NCI-H1436 (cell line): ENCODE data around the gene SPPL2C.
A peak's percentile ranks its signal among the peaks of the same experiment; 100 is the strongest.

Source experiments
- DNase-seq: peaks from one replicate; lab custom pipeline; 2025; lab: John Stamatoyannopoulos, UW

Gene SPPL2C

DNA sequence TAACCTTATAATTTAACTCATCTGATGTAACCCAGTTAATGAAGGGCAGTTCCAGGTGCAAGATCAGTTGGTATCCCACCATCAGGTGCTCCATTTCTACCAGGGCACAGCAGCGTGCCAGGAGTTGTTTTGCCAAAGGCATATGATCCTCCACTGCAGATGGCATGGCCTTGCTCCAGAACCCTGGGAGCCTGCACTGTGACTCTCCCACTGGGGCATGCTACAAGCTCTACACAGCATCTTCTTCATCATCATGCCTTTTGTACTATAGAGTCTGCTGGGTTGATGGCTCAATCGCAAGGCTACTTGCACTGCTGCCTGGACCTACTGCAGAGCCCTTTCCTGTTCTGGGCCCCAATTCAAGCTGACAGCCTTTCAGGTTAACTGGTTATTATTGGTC lies 38.4 kb downstream of the SPPL2C start:
- no peak for DNase-seq

DNA sequence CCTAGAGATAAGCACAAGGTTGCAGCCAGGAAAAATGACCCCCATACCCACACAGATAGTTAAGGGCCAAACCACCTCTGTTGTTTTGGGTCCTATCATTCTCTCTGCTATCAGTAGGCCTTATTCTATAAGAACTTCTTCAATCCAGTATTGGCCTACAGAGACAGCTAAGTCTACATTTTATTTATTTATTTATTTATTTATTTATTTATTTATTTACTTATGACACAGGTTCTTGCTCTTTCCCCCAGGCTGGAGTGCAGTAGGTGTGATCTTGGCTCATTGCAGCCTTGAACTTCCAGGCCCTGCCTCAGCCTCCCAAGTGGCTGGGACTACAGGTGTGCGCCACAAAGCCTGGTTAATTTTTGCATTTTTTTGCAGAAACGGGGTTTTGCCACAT lies 42.2 kb downstream of the SPPL2C start:
- DNase-seq = no peak

DNA sequence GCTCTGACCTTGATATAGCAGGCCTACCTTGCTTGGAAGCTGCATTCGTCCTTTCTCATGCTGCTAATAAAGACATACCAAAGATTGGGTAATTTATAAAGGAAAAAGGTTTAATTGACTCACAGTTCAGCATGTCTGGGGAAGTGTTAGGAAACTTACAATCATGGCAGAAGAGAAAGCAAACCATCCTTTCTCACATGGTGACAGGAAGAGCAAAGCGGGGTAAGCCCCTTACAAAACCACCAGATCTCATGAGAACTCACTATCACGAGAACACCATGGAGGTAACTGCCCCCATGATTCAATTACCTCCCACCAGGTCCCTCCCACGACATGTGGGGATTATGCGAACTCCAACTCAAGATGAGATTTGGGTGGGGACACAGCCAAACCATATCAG lies 43.7 kb downstream of the SPPL2C start:
- DNase-seq = no peak

DNA sequence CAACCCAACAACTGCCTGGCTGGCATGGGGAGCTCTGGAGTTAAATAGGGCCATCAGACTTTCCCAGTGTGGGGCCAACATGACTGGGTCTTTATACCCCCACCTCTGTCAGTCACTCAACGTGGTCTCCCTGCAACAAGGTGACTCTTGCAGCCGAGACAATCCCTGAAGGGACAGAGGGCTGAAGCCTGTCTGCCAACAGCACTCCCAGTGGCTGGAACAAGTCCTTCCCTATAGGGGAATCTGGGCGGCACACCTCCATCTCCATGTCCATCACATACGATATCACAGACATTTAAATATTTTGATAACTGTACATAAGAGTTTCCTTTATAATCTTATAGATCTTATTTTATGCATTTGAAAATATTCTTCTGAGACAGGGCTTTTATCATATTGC lies 44.9 kb downstream of the SPPL2C start:
- DNase-seq = no peak

DNA sequence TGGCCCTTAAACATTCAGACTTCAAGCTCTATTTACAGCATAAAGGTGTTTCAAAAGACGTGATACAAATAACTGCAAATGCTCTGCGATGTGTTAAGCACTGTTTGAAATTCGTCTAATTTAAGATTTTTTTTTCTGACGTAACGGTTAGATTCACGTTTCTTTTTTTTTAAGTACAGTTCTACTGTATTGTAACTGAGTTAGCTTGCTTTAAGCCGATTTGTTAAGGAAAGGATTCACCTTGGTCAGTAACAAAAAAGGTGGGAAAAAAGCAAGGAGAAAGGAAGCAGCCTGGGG lies 49.0 kb downstream of the SPPL2C start:
- DNase-seq = no peak

DNA sequence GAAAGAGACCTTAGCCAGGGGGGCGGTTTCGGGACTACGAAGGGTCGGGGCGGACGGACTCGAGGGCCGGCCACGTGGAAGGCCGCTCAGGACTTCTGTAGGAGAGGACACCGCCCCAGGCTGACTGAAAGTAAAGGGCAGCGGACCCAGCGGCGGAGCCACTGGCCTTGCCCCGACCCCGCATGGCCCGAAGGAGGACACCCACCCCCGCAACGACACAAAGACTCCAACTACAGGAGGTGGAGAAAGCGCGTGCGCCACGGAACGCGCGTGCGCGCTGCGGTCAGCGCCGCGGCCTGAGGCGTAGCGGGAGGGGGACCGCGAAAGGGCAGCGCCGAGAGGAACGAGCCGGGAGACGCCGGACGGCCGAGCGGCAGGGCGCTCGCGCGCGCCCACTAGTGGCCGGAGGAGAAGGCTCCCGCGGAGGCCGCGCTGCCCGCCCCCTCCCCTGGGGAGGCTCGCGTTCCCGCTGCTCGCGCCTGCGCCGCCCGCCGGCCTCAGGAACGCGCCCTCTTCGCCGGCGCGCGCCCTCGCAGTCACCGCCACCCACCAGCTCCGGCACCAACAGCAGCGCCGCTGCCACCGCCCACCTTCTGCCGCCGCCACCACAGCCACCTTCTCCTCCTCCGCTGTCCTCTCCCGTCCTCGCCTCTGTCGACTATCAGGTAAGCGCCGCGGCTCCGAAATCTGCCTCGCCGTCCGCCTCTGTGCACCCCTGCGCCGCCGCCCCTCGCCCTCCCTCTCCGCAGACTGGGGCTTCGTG lies 49.5 kb downstream of the SPPL2C start, which contains the start of gene MAPT:
MAPT (plus strand) TSS at position 533 of the 763 bp plus-strand sequence. CDS start 67,784 bp downstream, outside the sequence.
- peak; percentile 97 for DNase-seq

DNA sequence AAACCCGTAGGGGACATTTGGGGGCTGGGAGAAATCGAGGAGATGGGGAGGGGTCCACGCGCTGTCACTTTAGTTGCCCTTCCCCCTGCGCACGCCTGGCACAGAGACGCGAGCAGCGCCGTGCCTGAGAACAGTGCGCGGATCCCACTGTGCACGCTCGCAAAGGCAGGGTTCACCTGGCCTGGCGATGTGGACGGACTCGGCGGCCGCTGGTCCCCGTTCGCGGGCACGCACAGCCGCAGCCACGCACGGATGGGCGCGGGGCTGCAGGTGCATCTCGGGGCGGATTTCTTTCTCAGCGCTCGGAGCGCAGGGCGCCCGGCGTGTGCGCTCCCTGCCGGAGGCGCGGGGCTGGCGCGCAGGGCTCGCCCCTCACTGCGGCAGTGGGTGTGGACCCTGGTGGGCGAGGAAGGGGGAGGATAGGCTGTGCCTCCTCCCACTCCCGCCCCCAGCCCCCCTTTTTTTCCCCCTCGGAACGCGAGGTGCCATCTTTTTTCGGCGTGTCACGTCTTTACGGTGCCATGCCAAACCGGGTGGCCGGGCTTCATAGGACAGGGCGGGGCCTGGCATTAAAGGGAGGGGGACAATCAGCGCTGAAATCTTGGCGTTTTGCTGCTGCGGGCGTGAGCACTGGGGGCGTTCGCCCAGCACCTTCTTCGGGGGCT lies 50.8 kb downstream of the SPPL2C start:
- DNase-seq = peak; percentile 97

DNA sequence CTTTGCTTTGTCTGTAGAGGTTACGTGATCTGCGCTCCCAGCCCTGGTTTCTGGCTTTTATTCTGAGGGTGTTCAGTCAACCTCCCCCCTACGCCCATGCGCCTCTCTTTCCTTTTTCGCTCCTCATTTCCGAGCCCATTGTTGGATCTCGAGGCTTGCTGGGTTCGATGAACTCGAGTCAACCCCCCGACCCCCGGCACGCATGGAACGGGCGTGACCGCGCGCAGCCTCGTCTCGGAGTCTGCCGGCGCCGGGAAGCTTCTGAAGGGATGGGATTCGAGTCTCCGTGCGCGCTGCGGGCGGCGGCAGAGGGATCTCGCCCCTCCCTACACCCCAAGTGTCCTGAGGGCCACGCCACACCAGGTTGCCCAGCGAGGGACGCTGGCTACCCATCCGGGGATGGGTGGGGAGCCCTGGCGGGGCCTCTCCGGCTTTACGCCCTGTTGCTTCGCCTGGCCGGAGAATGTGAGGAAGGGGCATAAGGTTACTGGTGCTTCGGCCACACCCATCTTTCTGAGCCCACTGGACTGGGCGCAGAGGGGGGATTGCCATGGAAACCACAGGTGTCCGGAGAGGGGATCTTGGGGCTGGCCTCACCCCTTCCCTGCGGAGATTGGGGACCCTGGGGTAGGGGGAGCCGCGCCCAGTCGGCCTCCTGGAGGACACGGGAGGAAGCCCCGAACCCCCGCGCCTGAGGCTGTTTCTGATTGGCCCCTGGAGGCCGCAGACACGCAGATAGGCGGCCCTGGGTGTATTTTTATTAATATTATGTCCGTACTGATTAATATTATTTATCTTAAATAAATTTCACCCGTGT lies 51.5 kb downstream of the SPPL2C start:
- peak; percentile 42 for DNase-seq
